Progenitor cell of endocrine pancreas (in vitro differentiated cells): ENCODE data around the gene ARHGEF4. TPM values are rescaled to one million over a fixed set of nuclear protein-coding genes. Genes with fewer than 3 reads are reported as not detected.

Experiments
- DNase-seq: peaks from one replicate; pipeline ENCODE4 v3.0.0; 2021; ENCODE audit warnings: low spot score; ENCODE audit not compliant: unreplicated experiment
- H3K27ac Mint-ChIP-seq: 2 replicates; pipeline ENCODE4 v1.8.0; 2021; ENCODE audit warnings: mild to moderate bottlenecking, moderate library complexity, mixed read lengths
- H3K27me3 Mint-ChIP-seq: 2 replicates; pipeline ENCODE4 v1.8.0; 2021; ENCODE audit warnings: mixed read lengths
- H3K36me3 Mint-ChIP-seq: 2 replicates; pipeline ENCODE4 v1.8.0; 2022; ENCODE audit warnings: mixed read lengths; ENCODE audit not compliant: insufficient read depth
- H3K4me1 Mint-ChIP-seq: 2 replicates; pipeline ENCODE4 v1.8.0; 2021; ENCODE audit warnings: low read depth, mixed read lengths
- H3K4me3 Mint-ChIP-seq: 2 replicates; pipeline ENCODE4 v1.8.0; 2021; ENCODE audit warnings: low read depth, mild to moderate bottlenecking, moderate library complexity, mixed read lengths
- H3K9me3 Mint-ChIP-seq: 2 replicates; pipeline ENCODE4 v1.8.0; 2021; ENCODE audit warnings: low read depth, mixed read lengths
- total RNA-seq: library from RNA; stranded (reverse); gene quantifications from 2 replicates; pipeline ENCODE4 v1.2.1, GENCODE V29; 2021
- TF ChIP-seq, protein P1 (sequence below): fragments of 200-600 bp; sonication (generic); IDR thresholded peaks from one replicate; pipeline ENCODE4 v1.5.0; 2021; ENCODE audit warnings: antibody characterized with exemption, mild to moderate bottlenecking; ENCODE audit not compliant: unreplicated experiment

The ARHGEF4 gene
- total RNA-seq, 1 donor from 2014 or later, result 5.6 TPM

DNA sequence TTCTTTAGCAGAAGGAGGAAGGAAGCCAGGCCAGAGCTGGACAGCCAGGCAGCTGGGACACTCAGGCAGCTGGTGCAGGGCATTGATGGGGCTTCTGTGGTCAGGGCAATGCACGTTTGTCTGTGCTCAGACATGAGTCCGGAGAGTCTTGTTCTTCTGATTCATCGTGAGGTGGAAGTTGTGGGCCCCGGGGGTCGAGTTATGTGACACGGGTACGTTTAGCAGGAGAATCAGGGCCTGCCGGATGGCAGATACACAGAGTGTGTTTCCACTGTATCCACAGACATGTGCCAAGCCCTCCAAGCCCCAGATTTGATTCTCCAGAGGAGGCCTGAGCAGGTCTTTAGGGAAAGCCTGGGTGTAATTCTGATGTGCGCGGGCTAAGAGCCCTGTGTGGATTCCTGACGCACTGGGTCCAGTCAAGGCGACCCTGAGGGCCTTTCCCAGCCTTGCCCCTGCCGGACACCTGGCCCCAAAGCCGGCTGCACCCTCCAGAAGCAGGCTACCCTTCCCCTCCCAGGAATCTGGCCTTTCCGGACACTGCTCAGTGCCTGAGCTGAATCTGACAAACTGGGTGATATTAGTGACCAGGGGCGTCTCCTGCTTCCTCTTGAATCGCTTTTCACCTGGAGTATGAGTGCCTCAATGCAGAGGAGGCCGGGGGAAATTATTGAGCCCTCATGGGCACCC lies 10.1 kb downstream of the ARHGEF4 start:
- H3K27me3 Mint-ChIP-seq, result peaks cover 13% of the 10 kb centered on the region
- TF ChIP-seq, protein P1, sequence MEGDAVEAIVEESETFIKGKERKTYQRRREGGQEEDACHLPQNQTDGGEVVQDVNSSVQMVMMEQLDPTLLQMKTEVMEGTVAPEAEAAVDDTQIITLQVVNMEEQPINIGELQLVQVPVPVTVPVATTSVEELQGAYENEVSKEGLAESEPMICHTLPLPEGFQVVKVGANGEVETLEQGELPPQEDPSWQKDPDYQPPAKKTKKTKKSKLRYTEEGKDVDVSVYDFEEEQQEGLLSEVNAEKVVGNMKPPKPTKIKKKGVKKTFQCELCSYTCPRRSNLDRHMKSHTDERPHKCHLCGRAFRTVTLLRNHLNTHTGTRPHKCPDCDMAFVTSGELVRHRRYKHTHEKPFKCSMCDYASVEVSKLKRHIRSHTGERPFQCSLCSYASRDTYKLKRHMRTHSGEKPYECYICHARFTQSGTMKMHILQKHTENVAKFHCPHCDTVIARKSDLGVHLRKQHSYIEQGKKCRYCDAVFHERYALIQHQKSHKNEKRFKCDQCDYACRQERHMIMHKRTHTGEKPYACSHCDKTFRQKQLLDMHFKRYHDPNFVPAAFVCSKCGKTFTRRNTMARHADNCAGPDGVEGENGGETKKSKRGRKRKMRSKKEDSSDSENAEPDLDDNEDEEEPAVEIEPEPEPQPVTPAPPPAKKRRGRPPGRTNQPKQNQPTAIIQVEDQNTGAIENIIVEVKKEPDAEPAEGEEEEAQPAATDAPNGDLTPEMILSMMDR, result no peak
- no peaks in the 10 kb centered on the region for H3K4me1 Mint-ChIP-seq
- H3K27ac Mint-ChIP-seq, result no peak overlapping the region
- H3K4me3 Mint-ChIP-seq, result no peak overlapping the region
- no peak for DNase-seq
- H3K9me3 Mint-ChIP-seq, result no peaks in the 10 kb centered on the region
- no peaks in the 10 kb centered on the region for H3K36me3 Mint-ChIP-seq

DNA sequence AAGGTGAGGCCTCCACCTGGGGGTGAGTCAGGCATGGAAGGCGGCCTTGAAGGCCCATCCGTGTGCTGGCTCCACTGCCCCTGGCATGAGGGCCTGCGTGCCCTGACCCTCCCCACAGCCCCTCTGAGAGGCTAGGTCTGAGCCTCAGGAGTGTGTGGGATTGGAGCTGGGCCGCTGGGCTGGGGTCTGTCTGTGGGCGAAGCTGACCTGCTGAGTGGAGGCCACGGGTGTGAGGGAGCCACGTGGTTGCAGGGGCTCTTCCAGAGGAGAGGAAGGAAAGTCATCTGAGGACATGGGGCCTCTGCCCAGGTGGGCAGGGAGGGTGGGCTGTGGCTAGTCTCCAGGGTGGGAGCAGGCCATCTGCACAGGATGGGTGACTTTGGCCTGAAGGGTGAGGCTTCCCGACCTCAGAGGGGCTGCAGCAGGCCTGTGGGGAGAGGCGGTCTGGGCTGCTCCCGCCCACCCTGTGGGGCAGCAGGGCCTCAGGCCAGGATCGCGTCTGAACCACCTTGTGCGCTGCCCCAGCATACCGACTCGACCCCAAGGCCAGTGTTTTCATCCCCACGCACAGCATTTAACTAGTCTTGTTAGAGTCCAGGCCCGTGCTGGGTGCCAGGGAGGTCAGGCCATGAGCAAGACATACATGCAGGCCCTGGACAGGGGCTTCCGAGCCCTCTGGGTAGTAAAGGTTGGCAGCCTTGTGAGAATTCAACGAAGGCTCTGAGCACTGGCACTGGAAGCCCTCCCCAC lies 11.2 kb downstream of the ARHGEF4 start:
- H3K27ac Mint-ChIP-seq, result no peak overlapping the region
- no peaks in the 10 kb centered on the region for H3K9me3 Mint-ChIP-seq
- peaks cover 7% of the 10 kb centered on the region for H3K27me3 Mint-ChIP-seq
- TF ChIP-seq, protein P1, result no peak
- no peak for DNase-seq
- no peaks in the 10 kb centered on the region for H3K4me1 Mint-ChIP-seq
- H3K4me3 Mint-ChIP-seq, result no peak overlapping the region
- H3K36me3 Mint-ChIP-seq, result no peaks in the 10 kb centered on the region

DNA sequence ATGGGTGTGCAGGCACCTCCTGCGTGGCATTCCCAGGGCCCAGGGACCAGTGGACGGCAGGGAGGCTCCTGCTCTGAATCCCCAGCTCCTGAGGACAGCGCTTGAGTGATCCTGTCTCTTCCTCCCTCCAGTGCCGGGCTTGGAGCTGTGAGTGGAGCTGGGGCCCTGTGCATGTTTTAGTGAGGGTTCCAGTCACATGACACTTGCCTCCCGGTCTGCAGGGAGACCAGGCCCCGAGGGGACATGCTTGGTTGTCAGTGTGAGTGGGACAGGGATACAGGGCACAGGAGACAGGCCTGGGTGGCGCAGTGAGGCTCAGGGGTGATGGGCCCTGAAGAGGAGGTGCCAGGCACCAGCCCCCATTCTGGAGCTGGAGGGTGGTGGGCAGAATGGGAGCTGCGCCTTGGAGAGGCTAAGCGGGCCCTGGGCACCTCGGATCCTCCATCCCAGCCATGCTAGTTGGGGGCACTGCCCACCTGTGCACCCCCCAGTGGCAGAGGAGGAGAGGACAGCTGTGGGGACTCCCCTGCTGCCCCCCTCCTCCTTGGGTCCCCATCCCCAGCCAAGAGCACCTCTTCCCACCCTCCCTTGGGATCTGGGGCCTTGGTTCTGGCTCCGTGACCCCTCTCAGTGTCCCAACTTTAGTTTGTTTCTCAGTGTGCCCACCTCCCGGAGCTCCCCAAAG lies 12.0 kb downstream of the ARHGEF4 start:
- no peaks in the 10 kb centered on the region for H3K4me1 Mint-ChIP-seq
- TF ChIP-seq, protein P1, result no peak
- H3K27ac Mint-ChIP-seq, result no peak overlapping the region
- no peak for DNase-seq
- H3K4me3 Mint-ChIP-seq, result no peak overlapping the region
- no peaks in the 10 kb centered on the region for H3K36me3 Mint-ChIP-seq
- peaks cover 4% of the 10 kb centered on the region for H3K27me3 Mint-ChIP-seq
- no peaks in the 10 kb centered on the region for H3K9me3 Mint-ChIP-seq

DNA sequence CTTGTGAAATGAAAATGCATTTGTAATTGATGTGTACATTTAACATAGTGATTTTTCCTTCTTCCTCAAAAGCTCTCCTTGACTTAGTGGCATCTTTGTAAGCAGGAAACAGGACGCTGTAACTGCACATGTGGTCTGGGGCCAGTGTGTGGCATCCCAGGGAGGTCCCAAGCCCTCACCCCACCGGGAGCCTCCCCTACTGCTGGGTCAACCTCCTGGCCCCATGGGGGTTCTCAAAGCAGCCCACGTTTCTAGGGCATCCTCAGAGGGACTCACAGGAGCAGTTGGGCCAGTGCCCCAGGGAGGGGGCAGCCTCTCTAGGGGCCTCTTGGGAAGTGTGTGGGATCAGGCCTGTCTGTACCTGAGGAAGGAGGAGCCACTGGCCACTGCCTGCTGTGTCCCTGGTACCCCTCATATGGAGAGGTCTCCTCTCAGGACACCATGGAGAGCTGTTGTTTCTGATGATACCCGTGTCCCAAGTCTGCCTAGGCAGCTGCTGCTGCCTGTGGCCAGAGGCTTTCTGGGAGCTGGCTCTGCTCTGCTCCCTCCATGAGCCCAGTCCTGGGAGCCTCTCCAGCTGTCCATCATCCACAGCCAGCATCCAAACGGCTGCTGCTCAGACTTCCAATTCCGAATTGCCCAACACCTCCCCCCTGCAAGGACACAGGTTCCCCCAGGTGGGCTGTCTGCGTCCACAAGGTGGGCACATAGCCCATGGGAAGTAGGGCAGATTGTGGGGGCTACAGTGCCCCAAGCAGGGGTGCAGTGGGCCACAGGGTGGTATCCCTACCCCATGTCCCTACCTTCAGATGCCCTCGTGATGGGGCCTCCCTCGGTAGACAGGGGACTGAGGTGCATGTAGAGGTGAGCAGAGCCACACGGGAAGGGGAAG lies 13.4 kb downstream of the ARHGEF4 start:
- Mint-ChIP-seq H3K36me3 (no peaks in the 10 kb centered on the region), H3K4me3 (no peak overlapping the region), H3K4me1 (no peaks in the 10 kb centered on the region), H3K27me3 (peaks cover 4% of the 10 kb centered on the region), H3K9me3 (no peaks in the 10 kb centered on the region), H3K27ac (no peak overlapping the region)
- no peak for DNase-seq
- TF ChIP-seq, protein P1, result no peak
